HepG2 (cell line): ENCODE results near the gene RAPGEF2.

Experiments
- ATF2 ChIP-seq: sonication (generic); formaldehyde crosslinking; IDR thresholded peaks from 2 replicates; pipeline ENCODE4 v1.4.0; 2020; ENCODE audit warnings: missing genetic modification reagents
- HMGXB4 ChIP-seq, 2 experiments: sonication (generic) in 1 of 2; formaldehyde crosslinking in 1 of 2; IDR thresholded peaks; 2 replicates each; pipeline versions ENCODE4 v1.4.0 to v1.6.1; 2018 to 2020; ENCODE audit warnings: missing genetic modification reagents in 2 of 2, borderline replicate concordance in 1 of 2, low read depth in 1 of 2, mild to moderate bottlenecking in 1 of 2, missing biosample characterization in 1 of 2
- NCOA5 ChIP-seq: sonication (generic); formaldehyde crosslinking; IDR thresholded peaks from 2 replicates; pipeline ENCODE4 v1.4.0; 2020; ENCODE audit warnings: missing genetic modification reagents
- NR2F1 ChIP-seq, 2 experiments: fragments of 450-650 bp in 1 of 2; formaldehyde crosslinking in 1 of 2; IDR thresholded peaks; 2 replicates each; pipeline versions ENCODE4 v1.5.0 to v1.6.1; 2016 to 2020; ENCODE audit warnings: mild to moderate bottlenecking in 1 of 2, missing compliant biosample characterization in 1 of 2, missing genetic modification reagents in 1 of 2, moderate library complexity in 1 of 2
- ZNF274 ChIP-seq: sonication (generic); formaldehyde crosslinking; IDR thresholded peaks from 2 replicates; pipeline ENCODE4 v1.5.1; 2020; ENCODE audit warnings: mild to moderate bottlenecking, missing genetic modification reagents

DNA sequence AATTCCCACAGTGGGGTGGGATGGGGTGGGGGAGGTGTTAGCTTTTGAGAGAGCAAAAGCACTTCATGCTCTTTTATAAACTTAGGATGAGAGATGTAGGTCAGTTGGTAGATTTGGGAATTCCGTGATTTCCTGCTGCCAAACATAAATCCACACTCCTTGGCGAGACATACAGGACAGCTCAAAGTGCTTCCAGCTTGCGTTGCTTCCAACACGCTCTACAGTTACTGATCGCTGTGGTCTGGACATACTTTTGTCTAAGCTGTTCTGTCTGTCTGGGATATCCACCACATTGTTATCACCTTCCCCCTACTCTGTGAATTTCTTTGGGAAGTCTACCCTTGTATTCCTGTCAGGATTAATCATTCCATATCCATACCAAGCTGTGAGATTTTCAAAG, 117.5 kb downstream of the RAPGEF2 start:
- TF ChIP-seq ATF2 (no peak), NCOA5 (CRISPR knock-in tag) (no peak), ZNF274 (CRISPR knock-in tag) (no peak), HMGXB4 (CRISPR knock-in tag; IDR thresholded peaks at IDR 0.05; ENCODE audit: borderline replicate concordance in 1 of 2, low read depth in 1 of 2) (no peak), NR2F1 (CRISPR knock-in tag; IDR thresholded peaks at IDR 0.05) (no peak)
